Neural cell (in vitro differentiated cells): Measurements from ENCODE around the gene MYO5C. TPM values are rescaled to one million over a fixed set of nuclear protein-coding genes. Genes with fewer than 3 reads are reported as not detected.
A peak's percentile ranks its signal among the peaks of the same experiment; 100 is the strongest.

Source experiments
- H2AFZ ChIP-seq: fragments of 200-600, 300-800 bp; sonication (generic), shearing (Covaris generic); 2 replicates; pipeline ENCODE4 v1.6.0; 2014; ENCODE audit warnings: low read depth, mild to moderate bottlenecking, antibody characterized with exemption, low read length, moderate library complexity
- H3F3A ChIP-seq: fragments of 200-600 bp; shearing (Covaris generic); 2 replicates; pipeline ENCODE4 v1.6.1; 2016; ENCODE audit warnings: mild to moderate bottlenecking, moderate library complexity, mixed read lengths, antibody characterized with exemption, low read length; ENCODE audit not compliant: insufficient read depth, poor library complexity, severe bottlenecking
- H3K27ac ChIP-seq: fragments of 200-600, 300-800 bp; sonication (generic), shearing (Covaris generic); 2 replicates; pipeline ENCODE4 v1.5.1; 2014; ENCODE audit warnings: mild to moderate bottlenecking, low read length, moderate library complexity
- H3K27me3 ChIP-seq: fragments of 300-800, 200-600 bp; sonication (generic), shearing (Covaris generic); 2 replicates; pipeline ENCODE4 v1.6.0; 2014; ENCODE audit warnings: mild to moderate bottlenecking, low read depth, low read length, moderate library complexity; ENCODE audit not compliant: insufficient read depth
- H3K36me3 ChIP-seq: fragments of 300-800, 200-600 bp; sonication (generic), shearing (Covaris generic); 2 replicates; pipeline ENCODE4 v1.5.1; 2014; ENCODE audit warnings: mild to moderate bottlenecking, antibody characterized with exemption, low read length, moderate library complexity; ENCODE audit not compliant: insufficient read depth
- H3K4me2 ChIP-seq: fragments of 300-800, 200-600 bp; sonication (generic), shearing (Covaris generic); 2 replicates; pipeline ENCODE4 v1.6.0; 2014; ENCODE audit warnings: mild to moderate bottlenecking, low read length
- H3K4me3 ChIP-seq: fragments of 300-800, 200-600 bp; sonication (generic), shearing (Covaris generic); 2 replicates; pipeline ENCODE4 v1.5.1; 2014; ENCODE audit warnings: mild to moderate bottlenecking, low read length, moderate library complexity
- H3K79me2 ChIP-seq: fragments of 200-600 bp; shearing (Covaris generic); replicated peaks from 2 replicates; pipeline ENCODE4 v1.6.0; 2014; ENCODE audit warnings: mild to moderate bottlenecking, low read length, moderate library complexity; ENCODE audit not compliant: insufficient read depth
- H3K9ac ChIP-seq: fragments of 300-800, 200-600 bp; sonication (generic), shearing (Covaris generic); 2 replicates; pipeline ENCODE4 v1.6.1; 2016; ENCODE audit warnings: mild to moderate bottlenecking, low read length, mixed read lengths
- H3K9me2 ChIP-seq: fragments of 200-600 bp; shearing (Covaris generic); 2 replicates; pipeline ENCODE4 v1.6.1; 2016; ENCODE audit warnings: mild to moderate bottlenecking, low read length, mixed read lengths; ENCODE audit not compliant: insufficient read depth
- H3K9me3 ChIP-seq: fragments of 200-600, 300-800 bp; sonication (generic), shearing (Covaris generic); 2 replicates; pipeline ENCODE4 v1.6.1; 2016; ENCODE audit warnings: mild to moderate bottlenecking, mixed run types, low read length, moderate library complexity, mixed read lengths
- H4K20me1 ChIP-seq: fragments of 200-600 bp; shearing (Covaris generic); 2 replicates; pipeline ENCODE4 v1.6.1; 2016; ENCODE audit warnings: mild to moderate bottlenecking, mixed run types; ENCODE audit not compliant: insufficient read depth
- CTCF ChIP-seq: fragments of 450-650 bp; IDR thresholded peaks from 2 replicates; pipeline ENCODE4 v1.5.1; 2014; ENCODE audit warnings: antibody characterized with exemption, mild to moderate bottlenecking, moderate library complexity; ENCODE audit not compliant: poor library complexity, severe bottlenecking
- EP300 ChIP-seq: fragments of 450-650 bp; conservative IDR thresholded peaks from 2 replicates; pipeline ENCODE4 v1.6.1; 2014; ENCODE audit warnings: antibody characterized with exemption, mild to moderate bottlenecking, moderate library complexity; ENCODE audit not compliant: poor library complexity, severe bottlenecking
- EZH2 ChIP-seq: fragments of 200-600, 300-800 bp; shearing (Covaris generic), sonication (generic); IDR thresholded peaks from 2 replicates; pipeline ENCODE4 v1.6.1; 2014; ENCODE audit warnings: antibody characterized with exemption, low read length, borderline replicate concordance, mild to moderate bottlenecking; ENCODE audit not compliant: insufficient read depth, poor library complexity, severe bottlenecking
- MXI1 ChIP-seq: fragments of 450-650 bp; conservative IDR thresholded peaks from 2 replicates; pipeline ENCODE4 v1.6.1; 2014; ENCODE audit warnings: antibody characterized with exemption, mild to moderate bottlenecking; ENCODE audit not compliant: poor library complexity, severe bottlenecking
- POLR2AphosphoS5 ChIP-seq: IDR thresholded peaks from 2 replicates; pipeline ENCODE4 v1.6.1; 2012
- RAD21 ChIP-seq: fragments of 450-650 bp; conservative IDR thresholded peaks from 2 replicates; pipeline ENCODE4 v1.6.1; 2014; ENCODE audit warnings: antibody characterized with exemption, mild to moderate bottlenecking, moderate library complexity
- REST ChIP-seq: IDR thresholded peaks from 2 replicates; pipeline ENCODE4 v1.6.1; 2012; ENCODE audit warnings: borderline replicate concordance
- SMC3 ChIP-seq: fragments of 450-650 bp; conservative IDR thresholded peaks from 2 replicates; pipeline ENCODE4 v1.6.1; 2014; ENCODE audit warnings: antibody characterized with exemption, mild to moderate bottlenecking, moderate library complexity; ENCODE audit not compliant: poor library complexity
- TAF1 ChIP-seq: IDR thresholded peaks from 2 replicates; pipeline ENCODE4 v1.6.1; 2012; ENCODE audit warnings: low read depth
- polyA plus RNA-seq: library from polyadenylated mRNA; depleted of rRNA; stranded (reverse); fragments of >200 nt; gene quantifications from 2 replicates; pipeline ENCODE4 v1.2.3, GENCODE V29; 2014

MYO5C gene
- polyA plus RNA-seq, 1 donor from 2014 or later, result 0.77 TPM

- Histone ChIP-seq H3K9ac (no peak overlapping the region), H3K4me3 (no peak overlapping the region), H3K27me3 (no peaks in the 10 kb centered on the region), H4K20me1 (no peaks in the 10 kb centered on the region), H3F3A (no peaks in the 10 kb centered on the region), H3K9me3 (no peaks in the 10 kb centered on the region), H2AFZ (no peak overlapping the region), H3K27ac (no peak overlapping the region), H3K79me2 (no peaks in the 10 kb centered on the region), H3K9me2 (no peaks in the 10 kb centered on the region), H3K36me3 (no peaks in the 10 kb centered on the region), H3K4me2 (no peak overlapping the region)
- no peak for TF ChIP-seq POLR2AphosphoS5
- no peak for TF ChIP-seq REST
- no peak for TF ChIP-seq EZH2
- TF ChIP-seq CTCF, result no peak
- no peak for TF ChIP-seq MXI1
- TF ChIP-seq RAD21, result no peak
- TF ChIP-seq SMC3, result no peak
- TF ChIP-seq EP300, result no peak
- no peak for TF ChIP-seq TAF1
These were observed 110.9 kb downstream of the MYO5C start for GRCh38 chr15:52184721-52185120.

- peaks cover under 1% of the 10 kb centered on the region for H3K79me2 ChIP-seq
- H3K36me3 ChIP-seq, result no peaks in the 10 kb centered on the region
- H3K27me3 ChIP-seq, result no peaks in the 10 kb centered on the region
- no peaks in the 10 kb centered on the region for H3K9me3 ChIP-seq
- no peaks in the 10 kb centered on the region for H3K9me2 ChIP-seq
- no peak overlapping the region for H3K4me3 ChIP-seq
- no peaks in the 10 kb centered on the region for H4K20me1 ChIP-seq
- H3K27ac ChIP-seq, result no peak overlapping the region
- no peak overlapping the region for H3K9ac ChIP-seq
- no peak overlapping the region for H3K4me2 ChIP-seq
- H3F3A ChIP-seq, result no peaks in the 10 kb centered on the region
- no peak overlapping the region for H2AFZ ChIP-seq
- TF ChIP-seq EZH2, result no peak
- TF ChIP-seq REST, result no peak
- peak; percentile 68 for TF ChIP-seq CTCF
- no peak for TF ChIP-seq EP300
- no peak for TF ChIP-seq POLR2AphosphoS5
- TF ChIP-seq SMC3, result peak; percentile 52
- no peak for TF ChIP-seq MXI1
- TF ChIP-seq TAF1, result no peak
- TF ChIP-seq RAD21, result peak; percentile 61
These were observed 111.9 kb downstream of the MYO5C start for GRCh38 chr15:52183562-52184173.
